ENCODE measurements around the gene LASP1.

Gene LASP1

GRCh38 chr17:38917259-38917658, 47.4 kb downstream of the LASP1 start:
- DNase-seq = no peak
- H3K9me3 ChIP-seq (ENCODE audit: control insufficient read depth, low read length) = no peaks in the 10 kb centered on the region
- H3K4me3 ChIP-seq (ENCODE audit: insufficient read depth, low read depth, low read length, poor library complexity, severe bottlenecking) = no peak overlapping the region
- H3K4me1 ChIP-seq (ENCODE audit: control insufficient read depth, insufficient read depth, low read length, poor library complexity, severe bottlenecking) = no peaks in the 10 kb centered on the region
- H3K27ac ChIP-seq (ENCODE audit: insufficient read depth, low read length, poor library complexity, severe bottlenecking) = no peak overlapping the region
- H3K36me3 ChIP-seq (ENCODE audit: control insufficient read depth, insufficient read depth, low read length) = peaks cover 68% of the 10 kb centered on the region
- no peaks in the 10 kb centered on the region for H3K27me3 ChIP-seq (replicated peaks; ENCODE audit: control insufficient read depth, insufficient read depth, low read length, poor library complexity, severe bottlenecking)

DNA sequence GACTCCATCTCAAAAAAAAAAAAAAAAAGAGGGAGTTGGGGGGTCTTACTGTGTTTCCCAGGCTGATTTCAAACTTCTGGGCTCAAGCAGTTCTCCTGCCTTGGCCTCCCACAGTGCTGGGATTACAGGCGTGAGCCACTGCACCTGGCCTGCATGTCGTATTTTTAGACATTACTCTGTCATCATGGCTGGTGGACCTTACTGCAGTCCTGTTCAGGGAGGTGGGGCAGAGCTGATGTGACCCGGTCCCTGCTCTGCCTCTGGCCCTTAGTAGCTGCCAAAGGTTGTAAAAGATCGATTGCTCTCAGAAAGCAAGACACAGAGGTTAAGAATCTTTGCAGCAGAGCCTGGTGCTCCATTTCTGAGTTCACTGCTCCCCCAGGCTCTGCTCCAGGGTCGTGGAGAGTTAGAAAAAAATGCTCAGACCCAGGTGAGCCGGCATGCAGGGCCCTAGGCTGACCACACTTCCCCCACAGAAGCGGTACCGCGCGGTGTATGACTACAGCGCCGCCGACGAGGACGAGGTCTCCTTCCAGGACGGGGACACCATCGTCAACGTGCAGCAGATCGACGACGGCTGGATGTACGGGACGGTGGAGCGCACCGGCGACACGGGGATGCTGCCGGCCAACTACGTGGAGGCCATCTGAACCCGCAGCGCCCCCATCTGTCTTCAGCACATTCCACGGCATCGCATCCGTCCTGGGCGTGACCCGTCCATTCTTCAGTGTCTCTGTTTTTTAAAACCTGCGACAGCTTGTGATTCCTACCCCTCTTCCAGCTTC, 48.5 kb downstream of the LASP1 start:
- H3K4me1 ChIP-seq (ENCODE audit: control insufficient read depth, insufficient read depth, low read length, poor library complexity, severe bottlenecking) = no peaks in the 10 kb centered on the region
- H3K4me3 ChIP-seq (ENCODE audit: insufficient read depth, low read depth, low read length, poor library complexity, severe bottlenecking) = no peak overlapping the region
- no peaks in the 10 kb centered on the region for H3K9me3 ChIP-seq (ENCODE audit: control insufficient read depth, low read length)
- no peak overlapping the region for H3K27ac ChIP-seq (ENCODE audit: insufficient read depth, low read length, poor library complexity, severe bottlenecking)
- H3K36me3 ChIP-seq (ENCODE audit: control insufficient read depth, insufficient read depth, low read length) = peaks cover 64% of the 10 kb centered on the region
- no peaks in the 10 kb centered on the region for H3K27me3 ChIP-seq (replicated peaks; ENCODE audit: control insufficient read depth, insufficient read depth, low read length, poor library complexity, severe bottlenecking)
- DNase-seq = no peak

DNA sequence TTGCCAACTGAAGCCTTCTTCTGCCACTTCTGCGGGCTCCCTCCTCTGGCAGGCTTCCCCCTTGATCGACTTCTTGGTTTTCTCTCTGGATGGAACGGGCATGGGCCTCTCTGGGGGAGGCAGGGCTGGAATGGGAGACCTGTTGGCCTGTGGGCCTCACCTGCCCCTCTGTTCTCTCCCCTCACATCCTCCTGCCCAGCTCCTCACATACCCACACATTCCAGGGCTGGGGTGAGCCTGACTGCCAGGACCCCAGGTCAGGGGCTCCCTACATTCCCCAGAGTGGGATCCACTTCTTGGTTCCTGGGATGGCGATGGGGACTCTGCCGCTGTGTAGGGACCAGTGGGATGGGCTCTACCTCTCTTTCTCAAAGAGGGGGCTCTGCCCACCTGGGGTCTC, 49.1 kb downstream of the LASP1 start:
- no peaks in the 10 kb centered on the region for H3K27me3 ChIP-seq (replicated peaks; ENCODE audit: control insufficient read depth, insufficient read depth, low read length, poor library complexity, severe bottlenecking)
- no peaks in the 10 kb centered on the region for H3K9me3 ChIP-seq (ENCODE audit: control insufficient read depth, low read length)
- H3K4me3 ChIP-seq (ENCODE audit: insufficient read depth, low read depth, low read length, poor library complexity, severe bottlenecking) = no peak overlapping the region
- peaks cover 60% of the 10 kb centered on the region for H3K36me3 ChIP-seq (ENCODE audit: control insufficient read depth, insufficient read depth, low read length)
- no peak for DNase-seq
- H3K27ac ChIP-seq (ENCODE audit: insufficient read depth, low read length, poor library complexity, severe bottlenecking) = no peak overlapping the region
- H3K4me1 ChIP-seq (ENCODE audit: control insufficient read depth, insufficient read depth, low read length, poor library complexity, severe bottlenecking) = no peaks in the 10 kb centered on the region

DNA sequence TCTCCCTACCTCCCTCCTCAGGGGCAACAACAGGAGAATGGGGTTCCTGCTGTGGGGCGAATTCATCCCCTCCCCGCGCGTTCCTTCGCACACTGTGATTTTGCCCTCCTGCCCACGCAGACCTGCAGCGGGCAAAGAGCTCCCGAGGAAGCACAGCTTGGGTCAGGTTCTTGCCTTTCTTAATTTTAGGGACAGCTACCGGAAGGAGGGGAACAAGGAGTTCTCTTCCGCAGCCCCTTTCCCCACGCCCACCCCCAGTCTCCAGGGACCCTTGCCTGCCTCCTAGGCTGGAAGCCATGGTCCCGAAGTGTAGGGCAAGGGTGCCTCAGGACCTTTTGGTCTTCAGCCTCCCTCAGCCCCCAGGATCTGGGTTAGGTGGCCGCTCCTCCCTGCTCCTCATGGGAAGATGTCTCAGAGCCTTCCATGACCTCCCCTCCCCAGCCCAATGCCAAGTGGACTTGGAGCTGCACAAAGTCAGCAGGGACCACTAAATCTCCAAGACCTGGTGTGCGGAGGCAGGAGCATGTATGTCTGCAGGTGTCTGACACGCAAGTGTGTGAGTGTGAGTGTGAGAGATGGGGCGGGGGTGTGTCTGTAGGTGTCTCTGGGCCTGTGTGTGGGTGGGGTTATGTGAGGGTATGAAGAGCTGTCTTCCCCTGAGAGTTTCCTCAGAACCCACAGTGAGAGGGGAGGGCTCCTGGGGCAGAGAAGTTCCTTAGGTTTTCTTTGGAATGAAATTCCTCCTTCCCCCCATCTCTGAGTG, 49.6 kb downstream of the LASP1 start:
- H3K9me3 ChIP-seq (ENCODE audit: control insufficient read depth, low read length) = no peaks in the 10 kb centered on the region
- no peak overlapping the region for H3K4me3 ChIP-seq (ENCODE audit: insufficient read depth, low read depth, low read length, poor library complexity, severe bottlenecking)
- no peak overlapping the region for H3K27ac ChIP-seq (ENCODE audit: insufficient read depth, low read length, poor library complexity, severe bottlenecking)
- no peak for DNase-seq
- H3K27me3 ChIP-seq (replicated peaks; ENCODE audit: control insufficient read depth, insufficient read depth, low read length, poor library complexity, severe bottlenecking) = no peaks in the 10 kb centered on the region
- peaks cover 55% of the 10 kb centered on the region for H3K36me3 ChIP-seq (ENCODE audit: control insufficient read depth, insufficient read depth, low read length)
- no peaks in the 10 kb centered on the region for H3K4me1 ChIP-seq (ENCODE audit: control insufficient read depth, insufficient read depth, low read length, poor library complexity, severe bottlenecking)

GRCh38 chr17:38920374-38921291, 50.8 kb downstream of the LASP1 start:
- H3K4me3 ChIP-seq (ENCODE audit: insufficient read depth, low read depth, low read length, poor library complexity, severe bottlenecking) = no peak overlapping the region
- DNase-seq = no peak
- peaks cover 43% of the 10 kb centered on the region for H3K36me3 ChIP-seq (ENCODE audit: control insufficient read depth, insufficient read depth, low read length)
- peaks cover 5% of the 10 kb centered on the region for H3K4me1 ChIP-seq (ENCODE audit: control insufficient read depth, insufficient read depth, low read length, poor library complexity, severe bottlenecking)
- no peaks in the 10 kb centered on the region for H3K27me3 ChIP-seq (replicated peaks; ENCODE audit: control insufficient read depth, insufficient read depth, low read length, poor library complexity, severe bottlenecking)
- no peaks in the 10 kb centered on the region for H3K9me3 ChIP-seq (ENCODE audit: control insufficient read depth, low read length)
- H3K27ac ChIP-seq (ENCODE audit: insufficient read depth, low read length, poor library complexity, severe bottlenecking) = peak overlapping the region; percentile 2

DNA sequence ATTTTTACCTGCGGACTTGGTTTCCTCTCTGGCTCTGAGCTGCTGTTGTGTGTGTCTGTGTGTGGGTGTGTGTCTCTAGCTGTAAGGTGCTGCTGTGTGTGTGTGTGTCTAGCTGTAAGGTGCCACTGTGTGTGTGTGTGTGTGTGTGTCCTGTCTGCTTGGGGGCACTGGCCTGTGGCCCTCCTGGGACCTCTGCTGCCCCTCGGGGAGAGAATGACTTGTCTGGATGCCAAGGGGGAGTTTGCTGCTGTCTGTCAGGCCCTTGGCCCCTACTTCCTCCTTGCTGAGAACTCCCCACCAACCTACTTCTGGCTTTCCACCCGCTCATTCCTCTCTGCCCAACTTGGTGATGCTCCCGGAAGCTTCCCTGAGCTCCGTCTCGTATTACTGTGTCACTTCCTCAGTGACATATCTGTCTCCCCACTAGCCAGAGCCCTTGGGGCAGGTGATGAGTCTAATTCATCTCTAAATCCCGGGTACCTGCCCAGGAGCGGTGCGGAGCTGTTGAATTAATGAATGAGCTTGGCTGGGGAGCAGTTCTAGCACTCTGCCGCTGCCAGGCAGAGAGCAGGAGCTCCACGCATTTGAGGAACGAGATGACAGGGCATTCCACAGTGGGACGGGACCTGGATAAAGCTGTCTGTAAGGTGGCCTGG, 52.0 kb downstream of the LASP1 start:
- Histone ChIP-seq H3K27me3 (replicated peaks; ENCODE audit: control insufficient read depth, insufficient read depth, low read length, poor library complexity, severe bottlenecking) (no peaks in the 10 kb centered on the region), H3K27ac (ENCODE audit: insufficient read depth, low read length, poor library complexity, severe bottlenecking) (peak overlapping the region; percentile 13), H3K9me3 (ENCODE audit: control insufficient read depth, low read length) (no peaks in the 10 kb centered on the region), H3K4me3 (ENCODE audit: insufficient read depth, low read depth, low read length, poor library complexity, severe bottlenecking) (no peak overlapping the region), H3K36me3 (ENCODE audit: control insufficient read depth, insufficient read depth, low read length) (peaks cover 35% of the 10 kb centered on the region), H3K4me1 (ENCODE audit: control insufficient read depth, insufficient read depth, low read length, poor library complexity, severe bottlenecking) (peaks cover 5% of the 10 kb centered on the region)
- no peak for DNase-seq

DNA sequence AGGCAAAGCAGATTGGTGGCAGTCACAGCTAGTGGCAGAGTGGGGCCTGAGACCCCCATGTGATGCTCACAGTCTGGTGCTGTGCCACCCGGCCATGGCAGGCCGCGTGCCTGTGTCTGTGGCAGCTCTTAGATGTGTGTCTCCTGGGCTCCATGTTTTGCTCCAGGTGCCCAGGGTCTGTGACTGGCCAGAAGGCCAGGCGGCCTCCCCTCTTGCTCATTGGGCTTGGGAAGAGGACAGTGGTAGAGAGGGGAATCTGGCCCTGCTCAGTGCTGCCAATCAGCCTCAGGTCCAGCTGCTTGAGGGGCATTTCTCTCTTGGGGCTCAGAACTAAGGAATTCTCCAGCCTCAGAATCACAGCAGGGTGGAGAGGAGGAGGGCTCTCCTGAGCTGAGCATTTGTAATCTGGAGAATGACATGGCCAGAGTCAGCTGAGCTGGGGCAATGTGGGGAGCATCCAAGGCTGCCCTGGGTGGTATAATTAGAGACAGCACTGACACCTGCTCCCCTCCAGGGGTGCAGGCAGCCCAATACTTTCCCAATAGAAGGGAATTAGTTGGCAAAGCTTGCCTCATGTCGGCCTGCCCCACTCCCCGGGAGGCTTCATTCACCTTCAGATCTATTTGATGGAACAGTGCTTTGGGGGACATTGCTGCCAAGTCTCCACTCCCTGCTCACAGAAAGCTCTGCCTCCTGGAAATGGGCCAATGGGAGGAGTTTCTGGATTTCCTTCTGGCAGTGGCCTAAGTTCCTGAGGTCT, 52.9 kb downstream of the LASP1 start:
- no peak overlapping the region for H3K4me3 ChIP-seq (ENCODE audit: insufficient read depth, low read depth, low read length, poor library complexity, severe bottlenecking)
- peaks cover 26% of the 10 kb centered on the region for H3K36me3 ChIP-seq (ENCODE audit: control insufficient read depth, insufficient read depth, low read length)
- DNase-seq = no peak
- peaks cover 5% of the 10 kb centered on the region for H3K4me1 ChIP-seq (ENCODE audit: control insufficient read depth, insufficient read depth, low read length, poor library complexity, severe bottlenecking)
- H3K9me3 ChIP-seq (ENCODE audit: control insufficient read depth, low read length) = no peaks in the 10 kb centered on the region
- H3K27ac ChIP-seq (ENCODE audit: insufficient read depth, low read length, poor library complexity, severe bottlenecking) = peak overlapping the region; percentile 13
- H3K27me3 ChIP-seq (replicated peaks; ENCODE audit: control insufficient read depth, insufficient read depth, low read length, poor library complexity, severe bottlenecking) = no peaks in the 10 kb centered on the region

DNA sequence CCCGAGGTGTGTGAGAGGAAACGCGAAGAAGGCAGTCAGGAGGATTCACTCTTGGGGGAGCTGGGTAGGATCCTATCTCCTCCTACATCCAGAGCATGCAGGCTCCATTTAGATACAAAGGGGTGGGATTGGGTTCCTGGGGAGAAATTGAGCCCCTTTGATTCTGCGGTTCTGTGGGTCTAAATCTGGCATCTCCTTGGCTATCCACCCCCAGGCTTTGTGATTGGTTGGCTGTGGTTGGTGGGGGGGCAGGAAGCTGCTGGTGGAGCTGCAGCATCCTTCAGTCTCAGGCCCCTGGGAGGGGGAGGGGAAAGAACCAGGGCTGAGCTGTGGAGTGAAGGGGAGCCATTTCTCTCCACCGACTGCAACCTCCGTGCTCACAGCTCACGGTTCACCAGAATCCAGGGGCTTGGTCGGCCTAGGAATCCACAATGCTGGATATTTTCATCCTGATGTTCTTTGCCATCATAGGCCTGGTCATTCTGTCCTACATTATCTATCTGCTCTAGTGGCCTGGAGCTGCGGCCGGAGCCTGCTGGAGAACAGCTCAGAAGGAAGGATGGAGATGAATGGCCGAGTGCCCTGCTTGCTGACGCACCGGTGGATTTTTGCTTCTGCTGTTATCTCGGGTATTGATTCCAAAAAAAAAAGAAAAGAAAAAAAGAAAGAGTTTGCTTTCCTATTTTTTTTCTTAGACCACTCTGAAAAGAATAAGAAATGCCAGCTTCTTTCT, 55.6 kb downstream of the LASP1 start, which contains the start of gene LASP1NB:
Gene LASP1NB, plus strand, starts transcription at position 352 of the 733 bp plus-strand sequence.
- Histone ChIP-seq H3K36me3 (ENCODE audit: control insufficient read depth, insufficient read depth, low read length) (no peaks in the 10 kb centered on the region), H3K27me3 (replicated peaks; ENCODE audit: control insufficient read depth, insufficient read depth, low read length, poor library complexity, severe bottlenecking) (no peaks in the 10 kb centered on the region), H3K9me3 (ENCODE audit: control insufficient read depth, low read length) (no peaks in the 10 kb centered on the region), H3K4me3 (ENCODE audit: insufficient read depth, low read depth, low read length, poor library complexity, severe bottlenecking) (no peak within 1 kb of the TSS), H3K4me1 (ENCODE audit: control insufficient read depth, insufficient read depth, low read length, poor library complexity, severe bottlenecking) (peaks cover 5% of the 10 kb centered on the region), H3K27ac (ENCODE audit: insufficient read depth, low read length, poor library complexity, severe bottlenecking) (no peak within 1 kb of the TSS)
- no peak for DNase-seq
